Kasumi-1 (cell line): ENCODE results near the gene TMEM132C.

ENCODE experiments used
- DNase-seq, 2 experiments: peaks; one replicate each; lab custom pipeline; 2025; lab: John Stamatoyannopoulos, UW

Gene TMEM132C

GRCh38 chr12:128339126-128339520 lies 72.2 kb downstream of the TMEM132C start:
- no peak for DNase-seq

GRCh38 chr12:128339631-128340030 lies 72.7 kb downstream of the TMEM132C start:
- no peak for DNase-seq

GRCh38 chr12:128353301-128353700 lies 86.3 kb downstream of the TMEM132C start:
- DNase-seq, result no peak

DNA sequence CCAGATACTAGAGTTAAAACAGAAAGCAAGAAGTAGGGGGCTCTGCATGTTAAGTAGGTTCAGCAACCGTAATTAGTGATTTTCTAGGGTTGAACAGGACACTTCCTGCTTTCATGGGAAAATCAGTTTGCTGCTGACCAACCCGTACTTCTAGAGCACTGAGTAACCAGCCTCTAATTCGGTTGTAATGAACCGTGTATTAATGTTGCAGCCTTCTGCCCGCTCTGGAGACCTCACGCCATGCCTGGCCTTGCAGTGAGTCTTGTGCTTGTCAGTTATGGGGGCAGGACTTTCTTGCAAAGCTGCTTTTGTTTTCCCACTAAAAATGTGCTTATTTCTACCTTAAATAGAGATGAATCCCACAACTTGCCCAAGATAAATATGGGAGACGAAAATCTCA lies 89.6 kb downstream of the TMEM132C start:
- no peak for DNase-seq

DNA sequence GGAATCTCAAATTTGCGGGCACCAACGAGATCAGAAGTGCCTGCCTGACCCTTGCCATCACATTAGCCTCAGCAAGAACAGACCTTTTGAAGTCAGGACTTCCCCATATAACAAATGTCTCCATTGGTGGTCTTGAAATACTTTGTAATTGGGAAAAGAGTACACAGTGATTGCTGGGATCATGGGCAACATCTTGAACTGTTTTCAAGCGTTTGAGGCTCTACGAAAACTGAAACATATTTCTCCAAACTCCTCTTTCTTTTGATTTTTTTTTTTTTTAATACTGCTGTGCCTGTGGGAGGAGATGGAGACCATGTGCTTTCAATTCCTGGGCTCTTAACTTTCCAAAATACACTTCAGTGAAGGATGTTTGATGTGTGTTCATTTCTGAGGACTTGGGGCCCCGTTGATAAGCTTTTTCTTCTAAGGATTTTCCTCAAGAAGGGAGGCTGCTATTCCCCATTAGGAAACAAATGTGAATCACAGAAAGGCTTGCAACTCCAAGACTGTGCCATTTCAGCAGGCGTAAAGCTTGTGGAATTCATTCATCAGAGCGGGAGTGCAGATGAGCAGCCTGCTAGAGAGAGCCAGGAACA lies 94.5 kb downstream of the TMEM132C start:
- no peak for DNase-seq

DNA sequence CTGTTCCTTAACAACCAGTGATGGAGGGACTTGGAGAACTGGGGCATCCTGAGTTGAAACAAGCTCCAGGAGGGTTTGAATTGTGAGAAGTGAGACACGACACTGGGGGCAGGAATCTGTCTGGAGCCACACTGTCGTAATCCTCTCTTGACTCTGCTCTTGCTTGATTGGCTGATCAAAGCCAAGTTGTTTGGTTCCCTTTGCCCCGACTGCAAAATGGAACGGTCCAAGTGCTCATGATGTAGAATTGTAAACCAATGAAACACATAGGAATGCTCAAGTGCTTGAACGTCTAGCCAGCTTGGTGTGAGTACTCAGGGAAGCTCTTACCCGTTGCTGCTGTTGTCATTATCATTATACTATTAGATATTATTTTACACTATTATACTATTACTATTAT lies 98.1 kb downstream of the TMEM132C start:
- DNase-seq, result no peak

DNA sequence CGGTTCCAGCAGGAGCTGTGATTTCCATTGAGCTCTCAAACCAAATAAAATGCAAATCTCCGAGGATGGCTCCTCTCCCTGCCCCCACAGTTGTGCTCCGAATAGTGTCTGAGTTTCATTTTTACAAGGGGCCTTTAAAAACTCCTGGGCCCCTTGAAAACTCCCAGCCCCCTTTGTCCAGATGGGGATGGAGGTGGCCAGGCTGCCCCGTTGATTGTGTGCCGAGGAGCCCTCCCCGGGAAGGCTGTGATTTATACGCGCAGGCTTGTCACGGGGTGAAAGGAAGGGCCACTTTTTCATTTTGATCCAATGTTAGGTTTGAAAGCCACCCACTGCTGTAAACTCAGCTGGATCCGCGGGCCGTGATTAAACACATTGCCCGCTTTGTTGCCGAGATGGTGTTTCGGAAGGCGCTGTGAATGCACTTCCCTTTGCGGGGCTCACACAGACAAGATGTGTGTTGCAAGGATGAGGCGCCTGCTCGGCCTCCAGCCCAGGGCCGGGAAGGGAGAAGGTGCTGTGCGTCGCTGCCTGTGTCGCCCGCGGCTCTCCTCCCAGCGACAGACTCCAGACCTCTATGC lies 98.8 kb downstream of the TMEM132C start:
- DNase-seq, result no peak

DNA sequence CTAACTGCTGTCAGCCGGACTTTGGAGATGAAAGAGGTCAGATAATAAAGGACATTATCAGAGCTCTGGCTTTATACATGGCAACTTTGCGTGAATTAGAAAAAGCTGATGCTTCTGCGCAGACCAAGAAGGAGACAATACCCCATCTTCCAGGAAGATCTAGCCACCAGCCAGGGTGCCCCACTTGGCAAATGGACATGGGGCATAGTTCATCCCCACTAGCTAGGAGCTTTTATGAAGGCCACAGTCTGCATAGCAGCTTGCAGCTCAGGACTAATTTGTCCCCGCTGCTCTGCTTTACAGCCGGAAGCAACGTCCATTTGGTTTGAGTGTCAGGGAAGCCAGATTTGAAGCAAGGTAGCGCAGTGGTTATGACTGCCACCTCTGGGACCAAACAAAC lies 101.0 kb downstream of the TMEM132C start:
- no peak for DNase-seq

- DNase-seq, result no peak
These were observed 114.6 kb downstream of the TMEM132C start for GRCh38 chr12:128381541-128381940.

DNA sequence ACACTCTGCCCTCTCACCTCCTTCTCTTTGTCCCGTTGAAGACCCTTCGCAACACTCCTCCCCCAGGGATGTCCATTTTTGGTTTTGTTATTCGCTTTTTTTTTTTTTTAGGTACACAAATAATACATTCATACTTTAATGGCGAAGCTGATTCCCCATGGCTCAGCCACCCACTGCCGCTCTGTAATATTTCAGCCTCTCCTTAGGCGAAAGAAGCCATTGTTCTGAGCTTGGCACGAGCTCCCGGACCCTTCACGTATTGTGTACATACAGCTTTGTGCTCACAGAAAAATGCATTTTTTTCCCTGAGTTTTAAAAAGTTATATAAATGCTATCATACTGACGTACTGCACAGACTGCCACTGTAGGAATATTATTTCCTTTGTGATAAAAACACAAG lies 115.0 kb downstream of the TMEM132C start:
- no peak for DNase-seq

GRCh38 chr12:128382946-128383345 lies 116.0 kb downstream of the TMEM132C start:
- no peak for DNase-seq

- DNase-seq, result no peak
These were observed 116.5 kb downstream of the TMEM132C start for GRCh38 chr12:128383357-128383937.

GRCh38 chr12:128385736-128386135 lies 118.8 kb downstream of the TMEM132C start:
- no peak for DNase-seq

DNA sequence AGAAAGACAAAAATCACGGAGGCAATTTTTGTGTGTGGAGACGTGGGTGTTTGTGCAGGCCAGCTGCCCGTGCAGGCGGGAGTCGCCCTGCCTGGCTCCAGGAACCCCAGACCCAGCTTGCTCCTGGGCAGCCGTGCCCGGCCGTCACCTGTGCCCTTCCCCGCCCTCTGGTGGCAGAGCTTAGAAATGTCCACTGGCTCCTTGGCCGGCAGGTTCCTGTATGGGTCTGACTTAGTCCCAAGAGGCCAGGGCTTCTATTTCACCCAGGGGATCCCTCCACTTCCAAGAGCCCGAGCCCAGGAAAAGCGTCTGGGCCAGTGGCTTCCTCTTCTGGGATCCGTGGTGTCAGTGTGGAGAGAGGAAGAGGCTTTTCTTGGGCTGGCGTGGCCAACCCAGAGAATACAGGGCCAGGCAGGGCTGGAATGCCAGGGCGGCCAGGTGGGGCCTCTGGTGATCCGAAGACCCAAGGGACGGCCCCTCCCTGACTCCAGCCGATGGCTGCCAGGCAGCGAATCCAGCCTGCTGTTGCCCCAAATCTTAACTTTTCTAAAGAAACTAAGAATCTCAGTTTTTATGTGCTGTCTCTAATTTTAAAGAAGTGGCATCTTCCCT lies 120.9 kb downstream of the TMEM132C start:
- peak in 1 of 2 experiments; percentile 1 for DNase-seq

GRCh38 chr12:128388461-128389000 lies 121.6 kb downstream of the TMEM132C start:
- no peak for DNase-seq

DNA sequence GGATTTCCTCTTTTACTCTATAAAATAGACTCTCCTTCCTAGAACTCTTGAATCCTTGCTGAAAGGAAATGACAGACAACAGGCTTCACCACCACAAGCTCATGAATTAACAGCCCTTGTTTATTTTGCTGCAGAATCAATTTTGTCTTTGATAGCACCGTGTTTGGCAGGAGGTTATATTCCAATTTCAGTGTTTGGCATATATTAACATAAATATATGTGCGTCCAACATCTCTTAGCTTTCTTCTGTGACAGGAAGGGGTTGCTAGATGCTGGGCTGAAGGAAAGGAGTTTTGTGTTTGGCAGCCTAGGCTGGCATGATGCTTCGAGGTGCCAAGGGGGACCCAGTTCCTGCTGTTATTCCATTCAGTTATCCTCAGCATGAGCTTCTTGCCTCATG lies 126.4 kb downstream of the TMEM132C start:
- DNase-seq, result no peak

- DNase-seq, result no peak
These were observed 127.2 kb downstream of the TMEM132C start for GRCh38 chr12:128394137-128394536.

DNA sequence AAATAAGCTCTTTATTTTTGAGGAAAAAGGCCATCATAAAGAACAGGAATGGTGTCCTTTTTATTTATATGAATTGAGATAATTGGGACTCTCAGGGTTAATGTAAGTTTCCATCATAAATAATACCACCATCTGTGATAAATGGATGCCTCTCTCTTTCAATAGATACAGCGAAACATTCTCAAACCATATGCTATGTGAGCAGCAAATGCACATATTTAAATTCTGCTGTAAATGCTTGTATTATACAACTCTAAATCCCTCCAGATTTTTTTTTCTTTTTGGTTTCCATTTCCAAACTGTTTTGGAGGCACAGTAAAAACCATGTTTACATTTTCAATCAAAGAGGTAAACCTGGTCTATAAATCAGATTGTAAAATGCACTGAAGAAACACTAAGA lies 132.3 kb downstream of the TMEM132C start:
- no peak for DNase-seq

GRCh38 chr12:128402486-128403243 lies 135.7 kb downstream of the TMEM132C start:
- no peak for DNase-seq

GRCh38 chr12:128408669-128409068 lies 141.7 kb downstream of the TMEM132C start:
- no peak for DNase-seq

GRCh38 chr12:128415036-128415560 lies 148.1 kb downstream of the TMEM132C start:
- DNase-seq, result no peak

DNA sequence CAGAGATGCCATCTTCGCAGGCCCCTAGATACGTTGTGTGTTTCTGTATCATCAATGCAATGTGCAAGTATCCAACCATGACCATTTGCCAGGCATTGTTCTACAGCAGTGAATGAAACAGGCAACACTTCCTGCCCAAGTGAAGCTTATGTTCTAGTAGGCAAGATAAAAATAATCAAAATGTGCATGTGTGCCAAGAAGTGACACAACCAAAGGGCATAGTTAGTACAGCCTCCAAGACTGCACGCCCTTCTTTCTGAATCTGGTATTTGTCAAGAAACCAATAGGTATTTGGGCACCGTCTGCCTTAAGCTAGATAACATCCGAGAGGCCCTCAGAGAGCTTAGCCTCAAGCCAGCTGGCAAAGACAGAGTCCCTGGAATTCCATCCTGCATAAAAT lies 152.0 kb downstream of the TMEM132C start:
- no peak for DNase-seq
